Astrocyte of the cerebellum (primary cell): ENCODE data around the gene ADAMTS2.

Source experiments
- DNase-seq: peaks from one replicate; pipeline ENCODE4 v3.0.0-alpha.2; 2011; ENCODE audit warnings: low read depth
- H3K4me3 ChIP-seq: 2 replicates; pipeline ENCODE4 v1.5.1; 2011; ENCODE audit warnings: mild to moderate bottlenecking, low read depth, low read length, moderate library complexity
- CTCF ChIP-seq: IDR thresholded peaks from 2 replicates; pipeline ENCODE4 v1.5.1; 2012; ENCODE audit warnings: low read length, low read depth, moderate library complexity, mild to moderate bottlenecking; ENCODE audit errors: missing control alignments
- in situ Hi-C: cut with HindIII; loops from 2 replicates; pipeline ENCODE4 v1.10.0; 2017; ENCODE audit warnings: low sequenced_read_pairs

ADAMTS2 gene

DNA sequence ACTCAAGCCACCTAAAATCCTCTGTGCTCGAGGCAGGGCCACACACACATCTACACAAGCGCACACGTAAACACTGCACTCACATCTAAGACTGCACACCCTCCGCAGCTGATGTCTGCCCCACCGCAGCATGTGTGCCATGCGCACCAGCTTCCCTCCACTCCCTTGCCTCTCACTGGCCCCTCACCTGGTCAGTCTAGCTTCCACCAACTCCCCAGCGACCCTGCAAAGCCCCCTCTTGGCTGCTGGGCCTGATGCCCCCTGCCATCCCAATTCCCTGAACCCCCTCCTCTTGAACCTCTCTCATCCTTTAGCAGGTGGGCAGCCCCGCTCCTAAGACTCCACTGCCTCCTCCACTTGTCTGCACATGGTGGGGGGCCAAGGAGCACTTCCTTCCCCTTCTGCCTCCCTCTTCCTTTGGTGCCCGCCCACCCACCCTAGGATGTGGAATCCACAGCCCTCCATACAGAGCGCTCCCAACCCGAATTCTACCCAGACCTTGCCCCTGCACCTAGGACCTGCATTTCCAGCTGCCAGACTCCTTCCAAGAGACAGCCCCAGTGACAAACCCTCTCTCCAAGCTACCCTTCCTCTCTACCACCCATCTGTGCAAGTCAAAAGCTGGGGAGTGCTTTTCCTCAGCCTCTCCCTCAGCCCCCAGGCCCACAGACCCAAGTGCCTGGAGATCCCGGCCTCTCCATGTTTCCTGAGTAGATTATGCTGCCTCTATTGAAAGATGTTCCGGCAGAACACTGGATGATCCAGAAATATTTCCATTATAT lies 23.9 kb downstream of the ADAMTS2 start:
- TF ChIP-seq CTCF: no peak
- H3K4me3 ChIP-seq: no peak overlapping the region
- in situ Hi-C loops: no loop called here
- DNase-seq: no peak

GRCh38 chr5:179319741-179320281 lies 25.4 kb downstream of the ADAMTS2 start:
- no peak for TF ChIP-seq CTCF
- no peak overlapping the region for H3K4me3 ChIP-seq
- in situ Hi-C loops: no loop called here
- DNase-seq: no peak

- DNase-seq: no peak
- in situ Hi-C loops: no loop called here
- H3K4me3 ChIP-seq: no peak overlapping the region
- TF ChIP-seq CTCF: no peak
Measured at GRCh38 chr5:179319123-179319522, 26.1 kb downstream of the ADAMTS2 start.

DNA sequence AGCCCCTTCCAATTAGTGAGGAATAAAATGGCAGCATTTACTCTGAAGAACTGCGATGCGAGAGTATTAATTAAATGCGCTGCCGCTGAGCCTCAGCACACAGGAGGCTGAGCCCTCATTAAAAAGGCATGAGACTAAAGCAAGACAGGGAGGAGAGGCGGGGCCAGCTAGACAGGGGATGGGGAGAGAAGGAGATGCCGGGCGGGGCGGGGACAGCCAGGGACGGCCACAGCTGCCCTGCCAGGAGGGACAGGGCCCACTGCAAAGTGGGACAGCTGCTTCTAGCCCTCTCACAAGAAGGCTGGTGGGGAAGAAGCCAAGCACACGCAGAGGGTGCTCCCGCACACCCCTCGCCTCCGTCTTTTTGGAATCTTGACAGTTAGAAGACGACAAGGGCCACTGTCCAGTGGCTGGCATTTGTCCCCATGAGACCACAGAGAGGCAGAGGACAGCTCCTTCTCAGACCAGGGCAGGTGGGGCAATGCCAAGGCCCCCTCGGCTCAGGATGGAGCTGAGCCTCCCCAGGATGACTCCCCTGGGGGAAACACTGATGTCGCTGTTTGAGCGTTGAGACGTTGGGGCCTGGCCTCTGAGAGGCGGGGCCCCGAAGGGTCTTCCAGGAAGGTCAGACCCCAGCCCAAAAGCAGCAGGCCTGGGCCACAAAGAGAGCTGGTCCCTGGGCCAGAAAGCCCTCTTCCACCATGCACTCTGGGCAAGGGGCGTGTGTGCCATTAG lies 26.9 kb downstream of the ADAMTS2 start:
- H3K4me3 ChIP-seq: no peak overlapping the region
- in situ Hi-C loops: no loop called here
- DNase-seq: no peak
- no peak for TF ChIP-seq CTCF

DNA sequence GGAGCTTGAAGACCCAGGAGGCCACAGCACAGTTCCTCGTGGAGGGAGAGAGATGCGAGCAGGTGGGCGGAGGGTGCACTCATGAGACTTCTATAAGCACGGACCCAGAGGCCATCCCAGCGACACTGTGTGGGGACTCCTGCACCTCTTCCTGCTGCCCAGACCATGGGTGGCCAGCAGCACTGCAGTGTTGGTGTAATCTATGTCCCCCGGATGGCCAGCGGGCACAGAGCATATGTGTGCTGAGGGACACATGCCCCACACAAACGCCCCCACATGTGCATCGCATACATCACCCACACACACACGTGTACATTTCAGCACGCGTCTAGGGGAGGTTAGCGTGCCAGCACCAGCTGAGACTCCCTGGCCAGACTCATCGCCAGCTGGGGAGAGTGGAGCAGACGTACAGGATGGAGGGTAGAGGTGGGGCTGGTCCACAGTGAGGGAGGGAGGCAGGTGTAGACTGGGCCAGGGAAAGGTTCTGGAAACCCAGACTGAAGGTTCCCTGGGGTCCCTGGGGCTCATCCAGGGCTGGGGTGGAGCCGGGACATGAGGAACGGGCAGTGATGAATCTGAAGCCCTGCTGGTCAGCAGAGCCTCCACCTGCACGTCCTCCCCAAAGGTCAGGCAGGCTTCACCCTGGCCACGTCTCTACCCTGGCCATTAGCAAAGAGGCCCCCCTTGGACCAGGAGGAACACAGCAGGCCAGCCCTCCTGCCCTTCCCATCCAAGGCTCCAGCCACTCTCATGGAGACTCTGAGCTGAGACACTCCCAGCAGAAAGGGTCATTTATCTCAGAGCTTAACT lies 27.6 kb downstream of the ADAMTS2 start:
- in situ Hi-C loops: no loop called here
- H3K4me3 ChIP-seq: no peak overlapping the region
- no peak for DNase-seq
- no peak for TF ChIP-seq CTCF

DNA sequence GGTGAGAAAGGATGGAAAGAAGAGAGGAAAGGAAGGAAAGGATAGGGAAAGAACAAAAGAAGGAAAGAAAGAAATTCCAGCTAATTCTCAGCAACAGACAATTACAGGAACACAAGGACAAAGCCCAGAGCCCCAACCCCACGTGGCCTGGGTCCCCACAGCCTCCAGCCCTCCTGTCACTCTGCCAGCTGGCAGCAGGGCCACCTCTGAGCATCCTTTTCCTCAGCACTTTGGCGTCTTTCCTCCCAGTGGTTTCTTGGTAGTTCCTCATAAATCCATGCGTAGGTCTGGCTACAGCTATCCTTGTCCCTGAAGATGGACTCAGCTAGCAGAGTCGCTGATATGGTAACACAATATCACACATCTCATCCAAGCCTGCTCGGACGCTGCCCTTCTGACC lies 28.3 kb downstream of the ADAMTS2 start:
- no peak for TF ChIP-seq CTCF
- DNase-seq: no peak
- no peak overlapping the region for H3K4me3 ChIP-seq
- in situ Hi-C loops: no loop called here
